Vagina (tissue), 2 donors: ENCODE results near the gene MINAR1. TPM values are rescaled to one million over a fixed set of nuclear protein-coding genes. Genes with fewer than 3 reads are reported as not detected.
A peak's percentile ranks its signal among the peaks of the same experiment; 100 is the strongest.

Experiments
- DNase-seq, 2 donors: peaks; one replicate each; pipeline ENCODE4 v3.0.0-alpha.2; 2017; ENCODE audit errors: extremely low spot score in 2 of 2
- H3K27ac ChIP-seq: fragments of 200-600 bp; sonication (generic); one replicate; pipeline ENCODE4 v1.5.1; 2019
- H3K27me3 ChIP-seq: fragments of 200-600 bp; sonication (generic); one replicate; pipeline ENCODE4 v1.5.1; 2019
- H3K36me3 ChIP-seq, 2 donors: fragments of 200-600 bp; sonication (generic); one replicate each; pipeline ENCODE4 v1.5.1; 2017 to 2019
- H3K4me1 ChIP-seq: fragments of 200-600 bp; sonication (generic); one replicate; pipeline ENCODE4 v1.5.1; 2019
- H3K4me3 ChIP-seq, 2 donors: fragments of 200-600 bp; sonication (generic); 1 replicate in 1 of 2; 2 replicates in 1 of 2; pipeline ENCODE4 v1.5.1; 2016 to 2019
- H3K9me3 ChIP-seq: fragments of 200-600 bp; sonication (generic); one replicate; pipeline ENCODE4 v1.5.1; 2019
- POLR2A ChIP-seq, 2 donors: fragments of 450-650 bp; IDR thresholded peaks; one replicate each; pipeline ENCODE4 v1.6.1; 2017; ENCODE audit warnings: antibody characterized with exemption in 2 of 2, mild to moderate bottlenecking in 2 of 2, moderate library complexity in 2 of 2
- POLR2AphosphoS5 ChIP-seq, 2 donors: sonication (generic); formaldehyde crosslinking; IDR thresholded peaks; one replicate each; pipeline ENCODE4 v1.9.0; 2017; ENCODE audit warnings: antibody characterized with exemption in 2 of 2, mild to moderate bottlenecking in 2 of 2, low read depth in 1 of 2; ENCODE audit not compliant: insufficient read depth in 1 of 2
- intact Hi-C: fragments of 100-400 bp; cut with DNase I; formaldehyde crosslinking; loops from one replicate; pipeline ENCODE4 v1.15.1; 2023
- total RNA-seq: library from RNA; depleted of rRNA; stranded (reverse); fragments of >200 nt; gene quantifications from one replicate; pipeline ENCODE4 v1.2.3, GENCODE V29; 2016
- TF ChIP-seq, protein P1 (sequence below), 3 experiments: fragments of 450-650 bp in 2 of 3; fragments of 200-600 bp in 1 of 3; sonication (generic) in 1 of 3; IDR thresholded peaks; one replicate each; pipeline ENCODE4 v1.5.1; 2017 to 2019; ENCODE audit warnings: antibody characterized with exemption in 3 of 3, mild to moderate bottlenecking in 2 of 3, moderate library complexity in 2 of 3

MINAR1 gene
- total RNA-seq, 1 donor from 2014 or later: 0.74 TPM

GRCh38 chr15:79430901-79431635 lies 1.1 kb upstream of the MINAR1 start:
- DNase-seq: no peak
- no peaks in the 10 kb centered on the region for H3K36me3 ChIP-seq
- no peak overlapping the region for H3K27ac ChIP-seq
- peaks cover 19% of the 10 kb centered on the region for H3K4me1 ChIP-seq
- H3K27me3 ChIP-seq: peaks cover 14% of the 10 kb centered on the region
- TF ChIP-seq POLR2A (IDR thresholded peaks at IDR 0.05) (no peak), POLR2AphosphoS5 (IDR thresholded peaks at IDR 0.05; ENCODE audit: insufficient read depth in 1 of 2, low read depth in 1 of 2) (no peak)
- TF ChIP-seq, protein P1, sequence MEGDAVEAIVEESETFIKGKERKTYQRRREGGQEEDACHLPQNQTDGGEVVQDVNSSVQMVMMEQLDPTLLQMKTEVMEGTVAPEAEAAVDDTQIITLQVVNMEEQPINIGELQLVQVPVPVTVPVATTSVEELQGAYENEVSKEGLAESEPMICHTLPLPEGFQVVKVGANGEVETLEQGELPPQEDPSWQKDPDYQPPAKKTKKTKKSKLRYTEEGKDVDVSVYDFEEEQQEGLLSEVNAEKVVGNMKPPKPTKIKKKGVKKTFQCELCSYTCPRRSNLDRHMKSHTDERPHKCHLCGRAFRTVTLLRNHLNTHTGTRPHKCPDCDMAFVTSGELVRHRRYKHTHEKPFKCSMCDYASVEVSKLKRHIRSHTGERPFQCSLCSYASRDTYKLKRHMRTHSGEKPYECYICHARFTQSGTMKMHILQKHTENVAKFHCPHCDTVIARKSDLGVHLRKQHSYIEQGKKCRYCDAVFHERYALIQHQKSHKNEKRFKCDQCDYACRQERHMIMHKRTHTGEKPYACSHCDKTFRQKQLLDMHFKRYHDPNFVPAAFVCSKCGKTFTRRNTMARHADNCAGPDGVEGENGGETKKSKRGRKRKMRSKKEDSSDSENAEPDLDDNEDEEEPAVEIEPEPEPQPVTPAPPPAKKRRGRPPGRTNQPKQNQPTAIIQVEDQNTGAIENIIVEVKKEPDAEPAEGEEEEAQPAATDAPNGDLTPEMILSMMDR (IDR thresholded peaks at IDR 0.05): no peak
- no peaks in the 10 kb centered on the region for H3K9me3 ChIP-seq
- intact Hi-C loops: no loop called here
- H3K4me3 ChIP-seq: peak overlapping the region; percentile 36 to 40

- peak in 1 of 2 donors; percentile 79 for DNase-seq
- peak overlapping the region; percentile 36 to 40 for H3K4me3 ChIP-seq
- peaks cover 14% of the 10 kb centered on the region for H3K27me3 ChIP-seq
- no peaks in the 10 kb centered on the region for H3K36me3 ChIP-seq
- intact Hi-C loops: no loop called here
- H3K9me3 ChIP-seq: no peaks in the 10 kb centered on the region
- peaks cover 19% of the 10 kb centered on the region for H3K4me1 ChIP-seq
- H3K27ac ChIP-seq: no peak overlapping the region
- no peak for TF ChIP-seq POLR2AphosphoS5 (IDR thresholded peaks at IDR 0.05; ENCODE audit: insufficient read depth in 1 of 2, low read depth in 1 of 2)
- TF ChIP-seq, protein P1 (IDR thresholded peaks at IDR 0.05): no peak
- TF ChIP-seq POLR2A (IDR thresholded peaks at IDR 0.05): no peak
Observed at GRCh38 chr15:79432345-79433275, 474 bp downstream of the MINAR1 start.

- peaks cover 14% of the 10 kb centered on the region for H3K27me3 ChIP-seq
- no peak for DNase-seq
Observed at GRCh38 chr15:79433276-79433990, 1.3 kb downstream of the MINAR1 start.

GRCh38 chr15:79434361-79434760 lies 2.2 kb downstream of the MINAR1 start:
- no peak overlapping the region for H3K27ac ChIP-seq
- intact Hi-C loops: no loop called here
- H3K4me1 ChIP-seq: peaks cover 19% of the 10 kb centered on the region
- peaks cover 14% of the 10 kb centered on the region for H3K27me3 ChIP-seq
- H3K9me3 ChIP-seq: no peaks in the 10 kb centered on the region
- no peaks in the 10 kb centered on the region for H3K36me3 ChIP-seq
- TF ChIP-seq POLR2A (IDR thresholded peaks at IDR 0.05) (no peak), POLR2AphosphoS5 (IDR thresholded peaks at IDR 0.05; ENCODE audit: insufficient read depth in 1 of 2, low read depth in 1 of 2) (no peak)
- TF ChIP-seq, protein P1 (IDR thresholded peaks at IDR 0.05): no peak
- H3K4me3 ChIP-seq: no peak overlapping the region
- DNase-seq: no peak

More at GRCh38 chr15:79433276-79433990, 1.3 kb downstream of the MINAR1 start:
- no peak overlapping the region for H3K4me3 ChIP-seq
- no peaks in the 10 kb centered on the region for H3K36me3 ChIP-seq
- H3K9me3 ChIP-seq: no peaks in the 10 kb centered on the region
- H3K27ac ChIP-seq: no peak overlapping the region
- TF ChIP-seq POLR2A (IDR thresholded peaks at IDR 0.05) (no peak), POLR2AphosphoS5 (IDR thresholded peaks at IDR 0.05; ENCODE audit: insufficient read depth in 1 of 2, low read depth in 1 of 2) (no peak)
- TF ChIP-seq, protein P1 (IDR thresholded peaks at IDR 0.05): no peak
- intact Hi-C loops: no loop called here
- peaks cover 19% of the 10 kb centered on the region for H3K4me1 ChIP-seq
